Calu3 (cell line): ENCODE results near the gene RAB36. TPM values are rescaled to one million over a fixed set of nuclear protein-coding genes. Genes with fewer than 3 reads are reported as not detected.

ENCODE experiments used
- BruUV-seq: library from RNA; stranded (reverse); fragments of 400-500 nt; replicated peaks from 2 replicates; lab custom pipeline; 2021; lab: Mats Ljungman, UMichigan
- CTCF ChIA-PET: fragments of 300-600 bp; sonication (Branson Sonifier 250); formaldehyde crosslinking; loops from one replicate; lab custom pipeline; 2022; ENCODE audit warnings: antibody characterized with exemption; lab: Charles Lee
- DNase-seq: peaks from one replicate; pipeline ENCODE4 v3.0.0; 2022
- H3K27ac Mint-ChIP-seq: one replicate; pipeline ENCODE4 v1.8.0; 2022; ENCODE audit warnings: mixed read lengths; ENCODE audit not compliant: unreplicated experiment
- H3K27me3 Mint-ChIP-seq: one replicate; pipeline ENCODE4 v1.8.0; 2022; ENCODE audit warnings: mixed read lengths; ENCODE audit not compliant: unreplicated experiment
- H3K36me3 Mint-ChIP-seq: one replicate; pipeline ENCODE4 v1.8.0; 2022; ENCODE audit warnings: mild to moderate bottlenecking, moderate library complexity, mixed read lengths; ENCODE audit not compliant: insufficient read depth, unreplicated experiment
- H3K4me1 Mint-ChIP-seq: one replicate; pipeline ENCODE4 v1.8.0; 2022; ENCODE audit warnings: mild to moderate bottlenecking, low read depth, mixed read lengths; ENCODE audit not compliant: unreplicated experiment
- H3K4me3 Mint-ChIP-seq: one replicate; pipeline ENCODE4 v1.8.0; 2022; ENCODE audit warnings: mild to moderate bottlenecking, low read depth, moderate library complexity, mixed read lengths; ENCODE audit not compliant: unreplicated experiment
- H3K9me3 Mint-ChIP-seq: one replicate; pipeline ENCODE4 v1.8.0; 2022; ENCODE audit warnings: low read depth, mixed read lengths; ENCODE audit not compliant: unreplicated experiment
- CTCF ChIP-seq: fragments of 200-600 bp; IDR thresholded peaks from one replicate; pipeline ENCODE4 v1.8.0; 2022; ENCODE audit warnings: antibody characterized with exemption; ENCODE audit not compliant: unreplicated experiment
- intact Hi-C: fragments of 100-400 bp; cut with micrococcal nuclease; formaldehyde crosslinking; loops from one replicate; pipeline ENCODE4 v1.10.0; 2022; ENCODE audit not compliant: unreplicated experiment
- total RNA-seq: library from RNA; stranded (reverse); gene quantifications from 2 replicates; pipeline ENCODE4 v1.2.3, GENCODE V29; 2022

The RAB36 gene
- total RNA-seq, 1 experiment from 2014 or later = 2.1 TPM

GRCh38 chr22:23206915-23207314, 61.6 kb downstream of the RAB36 start:
- BruUV-seq = no TSS peak
- Mint-ChIP-seq H3K9me3 (no peaks in the 10 kb centered on the region), H3K36me3 (peaks cover 20% of the 10 kb centered on the region), H3K4me1 (peaks cover 7% of the 10 kb centered on the region), H3K27ac (no peak overlapping the region), H3K4me3 (no peak overlapping the region), H3K27me3 (no peaks in the 10 kb centered on the region)
- intact Hi-C loops = no loop called here
- CTCF ChIA-PET = interaction anchor here (0.6 kb wide), 1 partner anchor 15 kb away, joined by 4 read pairs; no protein-coding TSS in a partner anchor
- DNase-seq = no peak
- TF ChIP-seq CTCF = no peak

GRCh38 chr22:23207729-23208393, 62.6 kb downstream of the RAB36 start:
- H3K9me3 Mint-ChIP-seq = no peaks in the 10 kb centered on the region
- H3K36me3 Mint-ChIP-seq = peaks cover 20% of the 10 kb centered on the region
- CTCF ChIA-PET = no interaction called here
- H3K27ac Mint-ChIP-seq = no peak overlapping the region
- BruUV-seq = no TSS peak
- peaks cover 7% of the 10 kb centered on the region for H3K4me1 Mint-ChIP-seq
- H3K27me3 Mint-ChIP-seq = no peaks in the 10 kb centered on the region
- no peak for DNase-seq
- H3K4me3 Mint-ChIP-seq = no peak overlapping the region
- no peak for TF ChIP-seq CTCF
- intact Hi-C loops = no loop called here

- Mint-ChIP-seq H3K27me3 (no peaks in the 10 kb centered on the region), H3K9me3 (no peaks in the 10 kb centered on the region), H3K27ac (no peak overlapping the region), H3K36me3 (no peaks in the 10 kb centered on the region), H3K4me1 (peaks cover 20% of the 10 kb centered on the region), H3K4me3 (no peak overlapping the region)
- DNase-seq = no peak
- BruUV-seq = no TSS peak
- CTCF ChIA-PET = interaction anchor here (0.7 kb wide), 1 partner anchor 15 kb away, joined by 3 read pairs; no protein-coding TSS in a partner anchor
- intact Hi-C loops = no loop called here
- TF ChIP-seq CTCF = no peak
Measured at GRCh38 chr22:23210428-23211170, 65.3 kb downstream of the RAB36 start.

GRCh38 chr22:23211622-23212021, 66.3 kb downstream of the RAB36 start:
- H3K4me3 Mint-ChIP-seq = no peak overlapping the region
- intact Hi-C loops = no loop called here
- no peak overlapping the region for H3K27ac Mint-ChIP-seq
- no peaks in the 10 kb centered on the region for H3K27me3 Mint-ChIP-seq
- no TSS peak for BruUV-seq
- CTCF ChIA-PET = interaction anchor here (0.7 kb wide), 1 partner anchor 13 kb away, joined by 3 read pairs; no protein-coding TSS in a partner anchor
- TF ChIP-seq CTCF = no peak
- no peaks in the 10 kb centered on the region for H3K36me3 Mint-ChIP-seq
- H3K9me3 Mint-ChIP-seq = no peaks in the 10 kb centered on the region
- DNase-seq = no peak
- peaks cover 29% of the 10 kb centered on the region for H3K4me1 Mint-ChIP-seq
